NCI-H524 treated with DMSO at 0.1 percent for 48 hours (cell line): ENCODE results near the gene BMPR1B.

Experiments
- DNase-seq: peaks from one replicate; lab custom pipeline; 2025; lab: John Stamatoyannopoulos, UW

Gene BMPR1B

GRCh38 chr4:94912606-94913005, 154.9 kb downstream of the BMPR1B start:
- DNase-seq, result no peak

- no peak for DNase-seq
Measured at GRCh38 chr4:94913316-94913715, 155.6 kb downstream of the BMPR1B start.

- no peak for DNase-seq
Measured at GRCh38 chr4:94917146-94917545, 159.4 kb downstream of the BMPR1B start.

DNA sequence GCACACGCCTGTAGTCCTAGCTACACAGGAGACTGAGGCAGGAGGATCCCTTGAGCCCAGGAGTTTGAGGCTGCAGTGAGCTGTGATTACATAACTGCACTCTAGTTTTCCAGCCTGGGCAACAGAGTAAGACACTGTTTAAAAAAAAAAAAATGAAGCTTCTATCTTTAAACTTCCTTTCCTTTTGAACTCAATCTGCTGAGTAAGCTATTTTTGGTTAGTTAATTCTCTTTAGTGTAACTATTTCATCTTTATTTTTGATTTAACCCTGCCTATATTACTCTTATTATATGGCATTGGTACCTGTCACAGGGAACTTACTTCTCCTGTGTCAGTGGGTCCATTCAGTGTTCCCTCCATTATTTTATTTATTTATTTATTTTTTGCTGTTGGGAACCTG, 160.8 kb downstream of the BMPR1B start:
- no peak for DNase-seq

GRCh38 chr4:94920369-94920768, 162.6 kb downstream of the BMPR1B start:
- no peak for DNase-seq

DNA sequence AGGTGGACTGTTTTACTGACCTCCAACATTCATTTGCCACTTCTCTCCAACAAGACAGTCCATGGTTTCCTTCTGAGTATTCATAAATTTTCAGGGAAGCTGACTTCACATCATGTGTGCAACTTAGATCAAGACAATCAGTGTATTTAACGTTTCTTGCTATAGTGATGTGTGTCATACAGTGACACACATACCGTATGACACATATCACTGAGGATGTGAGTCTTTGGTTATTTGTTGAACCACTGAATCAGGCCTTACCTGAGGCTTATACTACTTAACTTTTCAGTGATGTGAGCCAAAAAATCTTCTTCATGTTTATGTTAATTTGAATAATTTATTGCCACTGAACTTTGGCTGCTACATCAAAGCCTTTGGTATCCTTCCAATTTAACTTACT, 166.8 kb downstream of the BMPR1B start:
- no peak for DNase-seq

DNA sequence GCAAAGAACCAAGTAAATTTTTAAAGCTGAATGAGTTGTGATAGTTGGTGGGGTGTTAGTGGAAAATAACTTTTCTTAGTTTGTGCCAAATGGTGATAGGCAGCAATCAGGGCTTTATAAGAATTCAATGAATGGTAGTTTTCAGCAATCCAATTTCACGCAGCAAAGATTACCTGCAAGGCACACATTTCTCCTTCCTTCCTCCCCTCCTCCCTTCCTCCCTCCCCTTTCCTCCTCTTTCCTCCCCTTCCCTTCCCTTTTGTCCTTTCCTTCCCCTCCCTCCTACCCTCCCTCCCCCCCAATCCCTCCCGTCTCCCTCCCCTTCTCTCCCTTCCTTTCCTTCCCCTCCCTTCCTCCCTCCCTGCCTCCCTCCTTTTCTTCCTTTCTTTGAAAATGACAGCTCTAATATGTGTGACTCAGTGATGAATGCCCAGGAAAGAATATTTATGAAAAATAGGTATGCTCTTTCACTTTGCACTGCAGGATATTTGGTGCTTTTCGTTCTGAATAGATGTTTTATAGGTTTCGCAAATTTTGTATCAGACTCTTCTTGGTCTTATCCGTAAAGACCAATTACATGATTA, 168.1 kb downstream of the BMPR1B start:
- DNase-seq, result no peak

GRCh38 chr4:94926936-94927335, 169.2 kb downstream of the BMPR1B start:
- DNase-seq, result no peak

GRCh38 chr4:94927696-94928095, 169.9 kb downstream of the BMPR1B start:
- no peak for DNase-seq

GRCh38 chr4:94929696-94930095, 171.9 kb downstream of the BMPR1B start:
- DNase-seq, result no peak

- no peak for DNase-seq
Measured at GRCh38 chr4:94931626-94932025, 173.9 kb downstream of the BMPR1B start.

- DNase-seq, result no peak
Measured at GRCh38 chr4:94932366-94932765, 174.6 kb downstream of the BMPR1B start.

DNA sequence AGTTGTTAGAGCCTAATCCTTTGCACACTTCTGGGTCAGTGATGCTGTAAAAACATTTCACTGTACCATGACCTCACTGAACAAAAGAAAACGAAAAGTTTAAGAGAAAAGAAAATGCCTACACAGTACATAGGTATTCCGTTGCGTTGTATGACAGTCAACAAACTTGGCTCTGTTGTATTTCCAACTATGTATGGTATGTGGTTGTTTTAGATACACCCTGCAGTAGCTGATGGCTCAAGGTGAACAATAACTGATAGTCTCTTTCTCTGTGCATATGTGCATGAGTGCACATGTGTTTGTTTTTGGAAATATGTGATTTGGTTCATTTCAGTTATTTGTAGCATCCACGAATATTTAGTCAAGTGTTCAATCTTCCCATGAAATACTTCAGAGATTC, 176.0 kb downstream of the BMPR1B start:
- DNase-seq, result no peak

DNA sequence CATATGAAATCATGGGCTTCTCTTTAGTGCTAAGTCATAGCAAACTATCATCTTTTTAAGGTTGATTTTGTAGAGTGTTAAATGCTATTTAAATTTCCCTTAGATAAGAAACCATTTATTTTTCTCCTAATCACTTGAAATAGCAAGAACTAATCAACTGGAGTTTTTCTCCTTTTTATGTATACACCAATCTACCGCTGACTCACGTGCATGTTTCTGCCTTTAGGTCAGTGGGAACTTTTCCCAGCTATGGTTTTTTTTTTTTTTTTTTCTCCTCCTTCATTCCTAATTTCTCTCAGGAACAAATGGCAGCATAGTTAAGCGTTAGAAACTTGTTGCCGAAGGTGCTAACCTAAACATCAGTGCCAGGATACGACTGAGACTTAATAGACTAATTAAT, 176.4 kb downstream of the BMPR1B start:
- no peak for DNase-seq

GRCh38 chr4:94934864-94935263, 177.1 kb downstream of the BMPR1B start:
- no peak for DNase-seq

GRCh38 chr4:94936854-94937253, 179.1 kb downstream of the BMPR1B start:
- DNase-seq, result no peak

DNA sequence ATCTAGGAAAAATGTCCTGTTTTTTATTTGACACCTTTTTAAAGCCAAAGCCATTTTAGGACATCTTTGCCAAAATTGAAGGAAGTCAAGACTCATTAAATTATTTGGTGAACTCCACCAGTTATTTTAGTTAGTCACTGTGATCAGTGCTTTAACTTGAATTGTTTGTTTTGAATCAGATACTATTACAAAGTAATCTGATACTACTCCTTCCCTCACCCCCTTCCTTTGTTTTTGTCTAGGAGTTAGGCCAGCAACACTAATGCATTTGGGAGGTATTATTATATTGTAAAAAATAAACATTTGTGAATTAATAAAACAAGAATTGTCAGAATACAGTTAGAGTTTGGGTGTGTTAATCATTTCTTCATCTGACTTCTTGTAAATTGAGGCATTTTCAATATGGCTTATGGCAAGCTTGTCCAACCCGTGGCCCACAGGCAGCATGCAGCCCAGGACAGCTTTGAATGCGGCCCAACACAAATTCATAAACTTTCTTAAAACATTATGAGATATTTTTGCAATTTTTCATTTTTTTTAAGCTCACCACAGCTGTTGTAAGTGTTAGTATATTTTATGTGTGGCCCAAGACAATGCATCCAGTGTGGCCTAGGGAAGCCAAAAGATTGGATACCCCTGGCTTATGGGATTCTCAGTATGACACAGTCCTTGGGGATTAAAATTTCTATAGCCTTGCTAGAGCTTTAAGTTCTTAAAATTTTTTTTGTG, 182.2 kb downstream of the BMPR1B start:
- DNase-seq, result no peak

DNA sequence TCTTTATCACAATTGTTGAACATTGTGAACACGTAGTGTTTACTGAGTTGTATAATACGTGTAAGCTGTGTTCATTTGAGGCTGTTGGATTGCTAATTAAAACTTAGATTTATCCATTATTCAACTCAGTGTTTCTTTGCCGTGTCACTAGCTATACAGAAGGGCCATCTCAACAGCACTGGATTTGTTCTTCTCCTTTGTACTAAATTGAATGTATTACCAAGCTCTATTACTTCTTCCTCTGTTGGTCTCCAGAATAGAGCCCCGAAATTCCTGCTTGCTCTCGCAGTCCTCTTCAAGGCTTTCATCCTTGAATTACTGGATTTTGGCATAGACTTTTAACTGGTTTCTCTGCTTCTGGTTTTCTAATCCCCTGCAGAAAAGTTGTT, 182.8 kb downstream of the BMPR1B start:
- no peak for DNase-seq

DNA sequence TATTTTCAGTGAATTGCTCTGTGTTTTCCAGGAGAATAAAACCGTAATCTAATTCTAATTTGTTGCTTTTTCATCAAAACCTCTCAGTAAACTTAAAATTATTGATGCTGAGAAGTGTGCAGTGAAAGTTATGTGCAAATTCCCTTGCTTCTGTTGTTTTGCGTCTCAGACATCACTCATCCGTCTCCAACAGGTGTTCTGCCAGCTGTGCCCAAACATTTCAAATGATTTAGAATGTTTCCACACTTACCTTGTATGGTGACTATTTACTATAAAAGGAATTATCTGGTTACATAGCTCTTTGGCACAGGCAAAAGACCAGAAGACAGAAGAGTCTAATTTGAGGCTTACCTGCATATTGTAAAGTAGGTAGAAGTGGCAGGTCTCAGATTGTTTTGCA, 184.0 kb downstream of the BMPR1B start:
- DNase-seq, result no peak

DNA sequence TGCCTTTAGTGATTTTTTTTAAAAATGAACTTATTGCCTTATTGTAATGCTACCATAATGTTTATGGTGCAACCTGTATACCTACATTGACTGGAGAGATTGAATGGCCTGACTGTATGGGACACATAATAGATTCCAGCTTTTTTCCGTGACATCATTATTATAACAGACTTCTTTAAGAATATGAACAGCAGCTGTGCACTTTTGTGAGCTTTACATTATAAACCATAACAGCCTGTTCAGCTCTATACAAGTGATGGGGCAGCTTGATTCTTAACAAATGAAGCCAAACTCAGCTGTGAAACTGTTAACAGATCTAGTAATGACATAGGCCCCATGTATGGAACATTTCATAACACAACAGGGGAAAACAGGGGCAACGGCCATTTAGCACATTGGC, 187.0 kb downstream of the BMPR1B start:
- no peak for DNase-seq

DNA sequence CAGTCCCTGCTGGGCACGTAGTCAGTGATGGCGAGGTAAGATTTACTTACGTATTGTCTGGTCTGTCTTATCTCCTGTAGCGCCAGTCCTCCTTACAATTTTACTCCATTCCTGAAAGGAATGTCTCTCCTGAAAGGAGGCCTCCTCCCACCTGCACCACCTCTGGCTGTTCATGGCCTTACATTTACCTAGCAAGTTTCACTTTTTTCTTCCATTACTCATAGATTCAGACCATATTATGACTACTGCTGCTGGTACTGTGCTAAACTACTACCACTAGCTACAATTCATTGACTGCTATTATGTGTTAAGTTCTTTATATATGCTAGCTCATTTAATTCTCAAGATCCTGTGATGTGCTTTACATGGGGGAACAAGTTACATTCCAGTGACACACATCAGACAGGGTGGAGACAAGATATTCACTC, 189.9 kb downstream of the BMPR1B start:
- no peak for DNase-seq

DNA sequence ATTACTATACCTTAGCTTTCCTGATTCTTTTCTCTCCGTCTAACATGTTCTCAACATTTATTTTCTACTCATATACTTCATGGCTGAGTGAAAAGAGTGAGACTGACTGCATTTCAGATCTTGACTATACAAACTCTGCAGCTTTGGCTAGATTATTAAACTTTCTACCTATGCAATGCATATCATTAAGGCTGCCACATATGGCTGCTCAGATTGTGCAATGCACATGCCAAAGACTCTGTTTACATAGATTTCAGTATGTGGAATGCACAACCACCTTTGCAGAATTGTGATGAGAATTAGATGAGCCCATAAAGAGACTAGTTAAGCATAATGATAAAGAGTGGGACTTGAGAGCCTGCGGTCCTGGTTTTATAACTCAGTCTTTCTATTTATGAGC, 196.5 kb downstream of the BMPR1B start:
- DNase-seq, result no peak

DNA sequence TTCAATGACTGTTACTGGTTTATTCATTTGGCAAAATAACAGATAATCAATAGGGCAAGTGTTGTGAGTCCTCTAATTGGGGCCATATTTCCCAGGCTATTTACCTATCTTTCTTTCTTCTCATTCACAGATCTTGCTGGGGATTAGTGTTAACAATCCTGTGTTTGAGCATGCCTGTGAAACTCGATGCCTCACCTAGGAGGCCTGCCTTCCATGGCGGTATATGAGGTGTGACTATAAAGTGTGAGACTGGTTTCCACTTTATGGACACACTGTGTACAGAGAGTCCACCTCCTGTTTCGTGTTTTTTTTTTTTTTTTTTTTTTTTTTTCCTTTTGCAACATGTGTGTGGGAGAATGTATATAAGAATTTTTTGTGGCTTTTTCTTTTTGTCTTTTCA, 199.3 kb downstream of the BMPR1B start:
- no peak for DNase-seq

GRCh38 chr4:94959307-94959706, 201.6 kb downstream of the BMPR1B start:
- DNase-seq, result no peak
